GM10266 (cell line): Measurements from ENCODE around the gene MRNIP.

ENCODE experiments used
- DNase-seq: peaks from one replicate; pipeline ENCODE4 v3.0.0; 2012; ENCODE audit errors: extremely low spot score
- CTCF ChIP-seq: IDR thresholded peaks from 2 replicates; pipeline ENCODE4 v1.5.1; 2012; ENCODE audit warnings: mild to moderate bottlenecking, low read depth; ENCODE audit not compliant: control insufficient read depth, insufficient read depth; ENCODE audit errors: missing control alignments

The MRNIP gene

GRCh38 chr5:179887095-179887494, 28.5 kb upstream of the MRNIP start:
- no peak for TF ChIP-seq CTCF
- DNase-seq: no peak

- no peak for TF ChIP-seq CTCF
- DNase-seq: no peak
Measured at GRCh38 chr5:179886190-179886911, 27.7 kb upstream of the MRNIP start.

GRCh38 chr5:179885491-179886090, 27.0 kb upstream of the MRNIP start:
- DNase-seq: no peak
- no peak for TF ChIP-seq CTCF

GRCh38 chr5:179883163-179883562, 24.5 kb upstream of the MRNIP start:
- TF ChIP-seq CTCF: no peak
- no peak for DNase-seq

- DNase-seq: no peak
- no peak for TF ChIP-seq CTCF
Measured at GRCh38 chr5:179882338-179882737, 23.7 kb upstream of the MRNIP start.

- no peak for TF ChIP-seq CTCF
- no peak for DNase-seq
Measured at GRCh38 chr5:179880848-179881590, 22.4 kb upstream of the MRNIP start.
